ENCODE measurements around the gene SPEN. TPM values are rescaled to one million over a fixed set of nuclear protein-coding genes. Genes with fewer than 3 reads are reported as not detected.

SPEN gene
- total RNA-seq, 2 experiments from 2014 or later, result 73.5 to 76.7 TPM

DNA sequence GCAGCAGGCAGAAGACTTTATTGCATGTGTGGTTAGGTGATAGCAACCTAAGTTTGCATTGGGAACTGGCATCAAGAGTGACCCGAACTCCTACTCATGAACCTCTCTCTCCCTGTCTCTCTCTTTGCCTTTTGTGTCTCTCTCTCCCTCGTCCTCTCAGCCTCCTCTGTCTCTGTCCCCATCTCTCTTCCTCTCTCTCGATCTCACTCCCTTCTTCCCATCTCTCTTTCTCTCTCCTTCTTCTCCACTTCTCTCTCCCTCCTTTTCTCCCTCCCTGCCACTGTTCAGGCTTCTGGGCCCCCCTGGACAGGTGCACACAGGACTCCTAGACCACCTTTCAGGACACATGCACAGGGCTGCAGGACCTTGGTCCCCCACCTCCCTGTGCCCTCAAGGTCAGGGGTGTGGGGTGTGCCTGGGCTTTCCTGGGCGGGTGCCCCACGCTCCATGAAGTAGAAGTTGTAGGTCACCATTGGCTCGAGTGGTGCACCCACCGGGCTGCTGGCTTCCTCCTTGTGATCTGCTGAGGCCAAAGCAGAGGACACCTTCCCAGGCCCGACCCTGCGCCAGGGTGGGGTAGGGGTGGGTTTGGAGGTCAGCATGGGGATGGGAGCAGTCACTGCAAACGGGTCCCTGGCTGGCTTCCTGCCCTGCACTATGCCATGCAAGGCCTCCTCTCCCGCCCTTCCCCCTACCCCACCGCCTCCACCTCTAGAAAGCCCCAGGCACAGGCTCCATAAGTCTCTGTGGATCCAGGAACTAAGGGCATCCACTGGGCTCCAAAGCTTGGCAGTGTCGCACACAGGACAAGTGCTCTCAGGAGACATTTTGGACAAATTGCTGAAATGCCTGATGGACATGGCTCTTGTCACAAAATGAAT, 141.6 kb downstream of the SPEN start:
- no peaks in the 10 kb centered on the region for H3K36me3 Mint-ChIP-seq (ENCODE audit: low read depth)
- DNase-seq (no peak), ATAC-seq (ENCODE audit: poor library complexity) (no peak)
- ChIA-PET POLR2A (no interaction called here), CTCF (no interaction called here)
- H3K9me3 ChIP-seq (ENCODE audit: control insufficient read depth in 1 of 2, insufficient read depth in 1 of 2, low read length in 2 of 2), result no peaks in the 10 kb centered on the region
- no peak overlapping the region for H3K4me3 Mint-ChIP-seq
- no peak overlapping the region for H3K4me3 ChIP-seq (ENCODE audit: low read length)
- H3K27ac Mint-ChIP-seq, result no peak overlapping the region
- intact Hi-C loops (cut with DNase I, micrococcal nuclease), result no loop called here
- H3K9me3 Mint-ChIP-seq, result no peaks in the 10 kb centered on the region
- no peaks in the 10 kb centered on the region for H3K27me3 ChIP-seq (ENCODE audit: control insufficient read depth in 1 of 2, insufficient read depth in 2 of 2, low read length in 2 of 2)
- no peak overlapping the region for H3K27ac ChIP-seq (ENCODE audit: low read depth in 1 of 2, low read length in 2 of 2)
- no peaks in the 10 kb centered on the region for H3K36me3 ChIP-seq (ENCODE audit: insufficient read depth, low read length)
- no peak for TF ChIP-seq CTCF (IDR thresholded peaks at IDR 0.05)
- no peaks in the 10 kb centered on the region for H3K4me1 Mint-ChIP-seq (ENCODE audit: low read depth)
- H3K27me3 Mint-ChIP-seq, result no peaks in the 10 kb centered on the region
- no peaks in the 10 kb centered on the region for H3K4me1 ChIP-seq (ENCODE audit: insufficient read depth, low read length)

GRCh38 chr1:15989776-15990175, 142.3 kb downstream of the SPEN start:
- no peak overlapping the region for H3K4me3 Mint-ChIP-seq
- H3K27me3 ChIP-seq (ENCODE audit: control insufficient read depth in 1 of 2, insufficient read depth in 2 of 2, low read length in 2 of 2), result no peaks in the 10 kb centered on the region
- H3K36me3 Mint-ChIP-seq (ENCODE audit: low read depth), result no peaks in the 10 kb centered on the region
- TF ChIP-seq CTCF (IDR thresholded peaks at IDR 0.05), result no peak
- DNase-seq (no peak), ATAC-seq (ENCODE audit: poor library complexity) (no peak)
- H3K4me1 Mint-ChIP-seq (ENCODE audit: low read depth), result no peaks in the 10 kb centered on the region
- no peak overlapping the region for H3K27ac ChIP-seq (ENCODE audit: low read depth in 1 of 2, low read length in 2 of 2)
- no peaks in the 10 kb centered on the region for H3K9me3 Mint-ChIP-seq
- no peaks in the 10 kb centered on the region for H3K27me3 Mint-ChIP-seq
- H3K36me3 ChIP-seq (ENCODE audit: insufficient read depth, low read length), result no peaks in the 10 kb centered on the region
- no peak overlapping the region for H3K4me3 ChIP-seq (ENCODE audit: low read length)
- ChIA-PET POLR2A (no interaction called here), CTCF (no interaction called here)
- H3K4me1 ChIP-seq (ENCODE audit: insufficient read depth, low read length), result no peaks in the 10 kb centered on the region
- no peaks in the 10 kb centered on the region for H3K9me3 ChIP-seq (ENCODE audit: control insufficient read depth in 1 of 2, insufficient read depth in 1 of 2, low read length in 2 of 2)
- intact Hi-C loops (cut with DNase I, micrococcal nuclease), result loop anchor here in 1 of 2 experiments (10.0 kb wide), 1 partner anchor 195 kb away; no protein-coding TSS in a partner anchor
- no peak overlapping the region for H3K27ac Mint-ChIP-seq

Other genes starting within 250 kb of the SPEN start
- 10 to 100 TPM; 24.2 to 29.9 TPM for gene DDI2, start 230.2 kb upstream of the SPEN start, total RNA-seq
- gene PLEKHM2, start 163.4 kb upstream of the SPEN start, total RNA-seq, result 10 to 100 TPM; 77.5 to 82.0 TPM
- gene SLC25A34, start 111.4 kb upstream of the SPEN start, total RNA-seq, result 1 to 10 TPM; 1.9 to 2.8 TPM
- not detected for gene TMEM82, start 105.2 kb upstream of the SPEN start, total RNA-seq
- under 1 TPM in 1 of 2 experiments, not detected in 1; 0.50 TPM for gene FBLIM1, start 88.9 kb upstream of the SPEN start, total RNA-seq
- gene UQCRHL, start 40.1 kb upstream of the SPEN start, total RNA-seq, result under 1 TPM; 0.25 to 0.69 TPM
- gene ZBTB17, start 128.4 kb downstream of the SPEN start, total RNA-seq, result 10 to 100 TPM; 70.2 to 78.1 TPM
- not detected for gene SRARP, start 156.5 kb downstream of the SPEN start, total RNA-seq
- gene HSPB7, start 170.3 kb downstream of the SPEN start, total RNA-seq, result not detected
- not detected for gene CLCNKA, start 174.3 kb downstream of the SPEN start, total RNA-seq
- not detected for gene CLCNKB, start 196.1 kb downstream of the SPEN start, total RNA-seq
- not detected for gene FAM131C, start 225.9 kb downstream of the SPEN start, total RNA-seq